ENCODE measurements around the gene DGKG. TPM values are rescaled to one million over a fixed set of nuclear protein-coding genes. Genes with fewer than 3 reads are reported as not detected.

Gene DGKG
- total RNA-seq, 1 donor from 2014 or later = 0.04 TPM

DNA sequence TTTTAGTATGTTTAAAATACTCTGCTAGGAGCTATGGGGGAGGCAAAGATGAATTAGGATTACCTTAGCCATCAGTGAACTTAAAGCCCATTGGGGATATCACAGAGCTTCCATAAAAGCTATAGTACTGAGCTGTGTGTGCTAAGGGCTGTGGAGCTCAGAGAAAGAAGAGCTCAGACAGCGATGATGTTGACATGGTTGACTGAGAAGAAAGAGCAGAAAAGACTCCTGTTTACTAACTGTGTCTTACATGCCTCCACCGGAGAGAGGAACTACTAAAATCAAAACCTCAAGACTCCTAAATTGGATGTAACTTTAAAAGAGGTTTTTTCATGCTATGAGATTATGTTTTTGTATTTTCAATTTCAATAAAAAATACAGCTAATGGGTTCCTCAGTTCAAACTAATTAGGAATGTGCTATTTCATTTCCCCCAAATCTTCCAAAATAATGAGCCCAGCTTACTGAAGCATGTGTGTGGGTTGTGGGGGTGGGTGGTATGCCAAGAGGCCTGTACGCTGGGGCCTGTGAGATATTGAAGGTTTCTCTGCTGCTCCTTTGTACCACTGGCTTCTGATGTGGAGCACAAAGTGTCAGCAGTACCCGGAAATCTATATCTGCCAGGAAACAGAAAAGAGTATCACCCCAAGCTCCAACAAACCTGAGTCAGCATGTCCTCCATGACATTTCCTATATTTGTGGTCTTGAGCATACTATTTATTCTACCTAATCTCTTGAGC lies 22.7 kb downstream of the DGKG start:
- H3K9me3 Mint-ChIP-seq = peaks cover 4% of the 10 kb centered on the region
- no peaks in the 10 kb centered on the region for H3K4me1 Mint-ChIP-seq
- TF ChIP-seq, protein P1, sequence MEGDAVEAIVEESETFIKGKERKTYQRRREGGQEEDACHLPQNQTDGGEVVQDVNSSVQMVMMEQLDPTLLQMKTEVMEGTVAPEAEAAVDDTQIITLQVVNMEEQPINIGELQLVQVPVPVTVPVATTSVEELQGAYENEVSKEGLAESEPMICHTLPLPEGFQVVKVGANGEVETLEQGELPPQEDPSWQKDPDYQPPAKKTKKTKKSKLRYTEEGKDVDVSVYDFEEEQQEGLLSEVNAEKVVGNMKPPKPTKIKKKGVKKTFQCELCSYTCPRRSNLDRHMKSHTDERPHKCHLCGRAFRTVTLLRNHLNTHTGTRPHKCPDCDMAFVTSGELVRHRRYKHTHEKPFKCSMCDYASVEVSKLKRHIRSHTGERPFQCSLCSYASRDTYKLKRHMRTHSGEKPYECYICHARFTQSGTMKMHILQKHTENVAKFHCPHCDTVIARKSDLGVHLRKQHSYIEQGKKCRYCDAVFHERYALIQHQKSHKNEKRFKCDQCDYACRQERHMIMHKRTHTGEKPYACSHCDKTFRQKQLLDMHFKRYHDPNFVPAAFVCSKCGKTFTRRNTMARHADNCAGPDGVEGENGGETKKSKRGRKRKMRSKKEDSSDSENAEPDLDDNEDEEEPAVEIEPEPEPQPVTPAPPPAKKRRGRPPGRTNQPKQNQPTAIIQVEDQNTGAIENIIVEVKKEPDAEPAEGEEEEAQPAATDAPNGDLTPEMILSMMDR (IDR thresholded peaks at IDR 0.05; ENCODE audit: unreplicated experiment) = no peak
- H3K36me3 Mint-ChIP-seq = no peaks in the 10 kb centered on the region
- no peak for DNase-seq (ENCODE audit: low spot score in 2 of 2, unreplicated experiment in 2 of 2)
- H3K27me3 Mint-ChIP-seq (ENCODE audit: low read depth) = peaks cover 61% of the 10 kb centered on the region
- H3K27ac Mint-ChIP-seq = no peak overlapping the region
- H3K4me3 Mint-ChIP-seq = no peak overlapping the region

DNA sequence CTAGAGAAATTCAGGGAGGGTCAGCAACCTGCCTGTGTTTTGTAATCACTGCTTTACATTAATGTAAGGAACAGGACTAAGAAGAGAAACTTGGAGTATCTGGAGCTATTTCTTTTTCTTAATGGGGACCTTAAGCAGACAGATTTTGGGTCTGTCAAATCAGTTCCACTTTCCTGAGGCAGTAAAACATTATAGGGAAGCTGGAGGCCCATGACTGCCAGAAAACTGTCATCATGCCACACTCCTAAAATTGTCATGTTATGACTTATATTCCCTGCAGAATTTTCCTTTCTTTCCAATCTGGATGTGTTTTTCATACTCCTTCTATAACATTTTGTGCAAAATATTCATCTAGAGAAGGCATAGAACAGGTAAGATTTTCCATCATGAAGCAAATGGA lies 28.8 kb downstream of the DGKG start:
- no peak overlapping the region for H3K4me3 Mint-ChIP-seq
- DNase-seq (ENCODE audit: low spot score in 2 of 2, unreplicated experiment in 2 of 2) = no peak
- H3K27me3 Mint-ChIP-seq (ENCODE audit: low read depth) = peaks cover 79% of the 10 kb centered on the region
- TF ChIP-seq, protein P1 (IDR thresholded peaks at IDR 0.05; ENCODE audit: unreplicated experiment) = no peak
- H3K4me1 Mint-ChIP-seq = no peaks in the 10 kb centered on the region
- no peaks in the 10 kb centered on the region for H3K9me3 Mint-ChIP-seq
- no peaks in the 10 kb centered on the region for H3K36me3 Mint-ChIP-seq
- H3K27ac Mint-ChIP-seq = no peak overlapping the region

DNA sequence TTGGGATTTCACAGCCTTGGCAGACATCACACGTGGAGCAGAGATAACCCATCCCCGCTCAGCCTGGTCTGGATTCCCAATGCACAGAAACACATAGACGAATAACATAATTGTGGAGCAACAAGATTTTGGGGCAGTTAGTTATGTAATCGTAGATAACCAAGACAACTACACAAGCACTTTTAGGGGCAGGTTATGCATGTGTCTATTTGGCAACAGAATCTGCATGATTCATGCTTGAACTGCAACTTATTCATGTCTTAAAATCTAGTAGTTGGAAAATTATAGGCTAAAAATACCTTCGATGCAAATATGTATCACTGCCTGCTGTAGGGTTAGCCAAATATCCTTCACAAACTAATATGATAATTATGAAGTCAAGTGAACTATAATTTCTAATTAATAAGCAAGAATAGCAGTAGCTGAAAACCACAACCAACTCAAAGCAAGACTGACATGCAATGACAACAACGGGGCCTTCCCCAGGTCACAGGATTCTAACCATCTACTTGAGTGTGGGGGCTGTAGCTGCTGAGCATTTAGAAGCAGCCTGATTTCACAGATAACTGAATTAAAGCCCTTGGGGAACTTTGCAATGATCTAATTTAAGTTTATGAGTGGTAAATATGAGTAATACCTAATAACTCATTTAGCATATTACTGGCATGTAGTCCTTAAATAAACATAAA lies 31.1 kb downstream of the DGKG start:
- TF ChIP-seq, protein P1 (IDR thresholded peaks at IDR 0.05; ENCODE audit: unreplicated experiment) = no peak
- Mint-ChIP-seq H3K27ac (no peak overlapping the region), H3K36me3 (no peaks in the 10 kb centered on the region), H3K27me3 (ENCODE audit: low read depth) (peaks cover 82% of the 10 kb centered on the region), H3K9me3 (no peaks in the 10 kb centered on the region), H3K4me3 (no peak overlapping the region), H3K4me1 (no peaks in the 10 kb centered on the region)
- DNase-seq (ENCODE audit: low spot score in 2 of 2, unreplicated experiment in 2 of 2) = no peak

DNA sequence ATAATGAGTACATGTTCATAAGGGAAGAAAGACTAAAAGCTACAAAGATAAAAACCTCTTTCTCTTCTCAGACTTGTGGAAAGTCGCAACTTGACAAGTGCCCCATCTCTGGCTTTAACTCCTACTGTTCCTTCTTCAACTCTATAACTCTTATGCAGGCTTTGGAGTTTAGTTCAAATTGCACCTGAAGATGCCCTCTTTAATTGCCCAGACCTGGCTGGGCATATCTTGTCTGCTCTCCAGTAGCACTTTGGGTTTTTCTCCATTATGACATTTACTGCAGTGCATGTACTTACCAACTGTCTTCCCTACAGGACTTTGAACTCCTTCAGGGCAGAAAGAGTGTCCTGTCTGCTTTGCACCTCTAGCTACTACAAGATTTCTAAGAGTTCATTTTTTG lies 32.4 kb downstream of the DGKG start:
- Mint-ChIP-seq H3K27ac (no peak overlapping the region), H3K9me3 (no peaks in the 10 kb centered on the region), H3K4me1 (no peaks in the 10 kb centered on the region), H3K27me3 (ENCODE audit: low read depth) (peaks cover 85% of the 10 kb centered on the region), H3K36me3 (no peaks in the 10 kb centered on the region), H3K4me3 (no peak overlapping the region)
- DNase-seq (ENCODE audit: low spot score in 2 of 2, unreplicated experiment in 2 of 2) = no peak
- TF ChIP-seq, protein P1 (IDR thresholded peaks at IDR 0.05; ENCODE audit: unreplicated experiment) = no peak

DNA sequence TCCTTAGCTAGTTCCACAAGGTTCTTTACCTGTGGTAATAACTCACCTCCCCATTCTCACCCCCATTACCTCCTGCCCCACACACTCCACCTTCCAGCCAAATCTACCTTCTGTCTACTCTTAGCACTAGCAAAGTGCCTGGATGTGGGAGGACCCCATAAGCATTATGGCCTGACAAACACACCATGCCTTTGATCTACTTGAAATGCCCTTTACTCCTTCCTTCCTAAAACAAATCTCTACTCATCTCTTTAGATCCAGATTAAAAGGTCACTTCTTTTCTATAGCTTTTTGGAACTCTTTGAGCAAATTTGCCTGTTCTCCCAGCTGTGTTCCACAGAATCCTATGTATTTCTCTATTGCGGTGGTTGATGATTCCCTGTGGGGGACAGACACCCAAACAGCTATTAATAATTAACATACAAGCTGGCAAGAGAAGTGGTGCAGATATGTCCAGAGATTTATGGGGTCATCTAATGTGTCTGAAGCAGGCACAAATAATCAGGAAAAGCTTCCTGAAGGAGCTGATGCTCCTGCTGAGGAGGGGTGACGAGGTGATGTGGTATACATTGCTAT lies 34.0 kb downstream of the DGKG start:
- DNase-seq (ENCODE audit: low spot score in 2 of 2, unreplicated experiment in 2 of 2) = no peak
- Mint-ChIP-seq H3K36me3 (no peaks in the 10 kb centered on the region), H3K9me3 (no peaks in the 10 kb centered on the region), H3K27me3 (ENCODE audit: low read depth) (peaks cover 77% of the 10 kb centered on the region), H3K27ac (no peak overlapping the region), H3K4me1 (no peaks in the 10 kb centered on the region), H3K4me3 (no peak overlapping the region)
- TF ChIP-seq, protein P1 (IDR thresholded peaks at IDR 0.05; ENCODE audit: unreplicated experiment) = no peak
